CD14-positive monocyte (primary cell): ENCODE measurements around the gene COG2. TPM values are rescaled to one million over a fixed set of nuclear protein-coding genes. Genes with fewer than 3 reads are reported as not detected.

Source experiments
- DNase-seq, 3 donors: peaks; one replicate each; pipeline ENCODE4 v3.0.0-alpha.2; 2011 to 2022
- H2AFZ ChIP-seq: 2 replicates; pipeline ENCODE4 v1.6.0; 2012; ENCODE audit warnings: mild to moderate bottlenecking, low read depth, low read length, inconsistent platforms; ENCODE audit not compliant: insufficient read depth, poor library complexity, severe bottlenecking
- H3K27ac ChIP-seq, 2 donors: 1 replicate in 1 of 2; 2 replicates in 1 of 2; pipeline ENCODE4 v1.5.1; 2012 to 2013; ENCODE audit warnings: low read length in 2 of 2, control low read depth in 1 of 2, inconsistent platforms in 1 of 2, low read depth in 1 of 2, mild to moderate bottlenecking in 1 of 2
- H3K27me3 ChIP-seq, 2 donors: one replicate each; pipeline versions ENCODE4 v1.6.0 to v1.6.1; 2011 to 2013; ENCODE audit warnings: low read length in 2 of 2; ENCODE audit not compliant: control insufficient read depth in 2 of 2, insufficient read depth in 2 of 2
- H3K36me3 ChIP-seq, 2 donors: replicated peaks in 1 of 2; 1 replicate in 1 of 2; 2 replicates in 1 of 2; pipeline versions ENCODE4 v1.5.1 to v1.6.1; 2012 to 2013; ENCODE audit warnings: low read length in 2 of 2, control low read depth in 1 of 2, inconsistent platforms in 1 of 2, mild to moderate bottlenecking in 1 of 2; ENCODE audit not compliant: insufficient read depth in 2 of 2, control insufficient read depth in 1 of 2
- H3K4me1 ChIP-seq, 2 donors: 1 replicate in 1 of 2; 2 replicates in 1 of 2; pipeline versions ENCODE4 v1.5.1 to v1.6.1; 2012 to 2013; ENCODE audit warnings: low read length in 2 of 2, control low read depth in 1 of 2, inconsistent platforms in 1 of 2, mild to moderate bottlenecking in 1 of 2, moderate library complexity in 1 of 2; ENCODE audit not compliant: insufficient read depth in 2 of 2, control insufficient read depth in 1 of 2
- H3K4me2 ChIP-seq: replicated peaks from 2 replicates; pipeline ENCODE3; 2012; ENCODE audit warnings: low read length, moderate library complexity, mild to moderate bottlenecking; ENCODE audit not compliant: poor library complexity, severe bottlenecking; ENCODE audit errors: extremely low read depth
- H3K4me3 ChIP-seq, 3 experiments: fragments of 200-600 bp in 1 of 3; sonication (generic) in 1 of 3; replicated peaks in 1 of 3; 1 replicate in 2 of 3; 2 replicates in 1 of 3; pipeline ENCODE4 v1.5.1; 2011 to 2013; ENCODE audit warnings: low read length in 3 of 3, mild to moderate bottlenecking in 3 of 3, control low read depth in 2 of 3, low read depth in 2 of 3, inconsistent platforms in 1 of 3, moderate library complexity in 1 of 3
- H3K79me2 ChIP-seq: 2 replicates; pipeline ENCODE4 v1.6.0; 2012; ENCODE audit warnings: mild to moderate bottlenecking, control low read depth, inconsistent platforms, low read length, moderate library complexity; ENCODE audit not compliant: insufficient read depth
- H3K9ac ChIP-seq: 2 replicates; pipeline ENCODE4 v1.6.0; 2017; ENCODE audit warnings: low read length, mild to moderate bottlenecking; ENCODE audit not compliant: insufficient read depth, poor library complexity, severe bottlenecking
- H3K9me3 ChIP-seq, 2 donors: replicated peaks in 1 of 2; 1 replicate in 1 of 2; 2 replicates in 1 of 2; pipeline versions ENCODE4 v1.5.1 to v1.6.1; 2012 to 2013; ENCODE audit warnings: low read length in 2 of 2, control low read depth in 1 of 2; ENCODE audit not compliant: control insufficient read depth in 1 of 2, insufficient read depth in 1 of 2
- H4K20me1 ChIP-seq: 2 replicates; pipeline ENCODE4 v1.6.0; 2012; ENCODE audit warnings: mild to moderate bottlenecking, low read length, control low read depth, moderate library complexity; ENCODE audit not compliant: insufficient read depth
- H3K27ac Mint-ChIP-seq, 7 donors: one replicate each; pipeline ENCODE4 v1.8.0; 2020; ENCODE audit warnings: mild to moderate bottlenecking in 7 of 7, mixed read lengths in 7 of 7, moderate library complexity in 6 of 7, inconsistent platforms in 2 of 7
- H3K27me3 Mint-ChIP-seq, 3 donors: one replicate each; pipeline ENCODE4 v1.8.0; 2021 to 2022; ENCODE audit warnings: low read depth in 3 of 3, mild to moderate bottlenecking in 3 of 3, mixed read lengths in 3 of 3, moderate library complexity in 3 of 3, inconsistent platforms in 1 of 3
- H3K36me3 Mint-ChIP-seq, 2 donors: one replicate each; pipeline ENCODE4 v1.8.0; 2020; ENCODE audit warnings: mixed read lengths in 2 of 2, inconsistent platforms in 1 of 2, mild to moderate bottlenecking in 1 of 2
- H3K4me1 Mint-ChIP-seq: one replicate; pipeline ENCODE4 v1.8.0; 2020; ENCODE audit warnings: mild to moderate bottlenecking, mixed read lengths
- H3K4me3 Mint-ChIP-seq, 2 donors: one replicate each; pipeline ENCODE4 v1.8.0; 2020; ENCODE audit warnings: mild to moderate bottlenecking in 2 of 2, mixed read lengths in 2 of 2, moderate library complexity in 1 of 2
- H3K9me3 Mint-ChIP-seq, 7 donors: one replicate each; pipeline ENCODE4 v1.8.0; 2020 to 2022; ENCODE audit warnings: mixed read lengths in 7 of 7, mild to moderate bottlenecking in 6 of 7, moderate library complexity in 6 of 7, inconsistent platforms in 2 of 7
- CTCF ChIP-seq: fragments of 200-600 bp; IDR thresholded peaks from one replicate; pipeline ENCODE4 v1.8.0; 2022; ENCODE audit warnings: antibody characterized with exemption, mild to moderate bottlenecking
- whole genome bisulfite sequencing: methylation state at CpG from one replicate; pipeline ENCODE4 v1.1.5; 2013; ENCODE audit warnings: missing lambda C conversion rate; ENCODE audit not compliant: insufficient coverage; 5-methylcytosine and 5-hydroxymethylcytosine counted together
- intact Hi-C, 2 donors: fragments of 100-400 bp; cut with micrococcal nuclease; formaldehyde crosslinking; loops; one replicate each; pipeline versions ENCODE4 v1.15.0 to v1.15.1; 2023
- polyA plus RNA-seq, 3 donors: library from polyadenylated mRNA; depleted of rRNA in 1 of 3; unstranded in 2 of 3; stranded (reverse) in 1 of 3; fragments of 300-500 nt in 2 of 3; fragments of >200 nt in 1 of 3; fragmentation: Illumina TruSeq in 2 of 3; gene quantifications; 1 replicate in 2 of 3; 2 replicates in 1 of 3; pipeline ENCODE4 v1.2.3, GENCODE V29; 2012 to 2021

COG2 gene
- polyA plus RNA-seq, 3 donors, result 16.7 to 30.4 (median 24.7) TPM

- Histone ChIP-seq H3K27me3 (no peaks in the 10 kb centered on the region), H3K4me2 (no peak overlapping the region), H3K36me3 (peaks cover 81 to 89% of the 10 kb centered on the region in 2 donors), H3K4me1 (peaks cover 4% of the 10 kb centered on the region in 2 donors), H2AFZ (no peak overlapping the region), H4K20me1 (peaks cover 25% of the 10 kb centered on the region), H3K9ac (no peak overlapping the region), H3K27ac (no peak overlapping the region), H3K9me3 (no peaks in the 10 kb centered on the region), H3K79me2 (peaks cover under 1% of the 10 kb centered on the region), H3K4me3 (no peak overlapping the region)
- H3K27me3 Mint-ChIP-seq, result no peaks in the 10 kb centered on the region
- 44% methylated on average over 2 of the region's 4 CpGs for WGBS
- TF ChIP-seq CTCF, result no peak
- peaks cover 5% of the 10 kb centered on the region for H3K4me1 Mint-ChIP-seq
- peaks cover 67 to 70% of the 10 kb centered on the region in 2 donors for H3K36me3 Mint-ChIP-seq
- no peak overlapping the region for H3K4me3 Mint-ChIP-seq
- peak overlapping the region in 4 of 7 donors; percentile 4 to 82 (median 58) for H3K27ac Mint-ChIP-seq
- no peak for DNase-seq
- intact Hi-C loops, result no loop called here
- no peaks in the 10 kb centered on the region for H3K9me3 Mint-ChIP-seq
Observed at GRCh38 chr1:230661976-230662375, 19.7 kb downstream of the COG2 start.

GRCh38 chr1:230668227-230668626, 25.9 kb downstream of the COG2 start:
- Mint-ChIP-seq H3K36me3 (peaks cover 86 to 88% of the 10 kb centered on the region in 2 donors), H3K27me3 (no peaks in the 10 kb centered on the region), H3K27ac (no peak overlapping the region), H3K4me3 (no peak overlapping the region), H3K4me1 (no peaks in the 10 kb centered on the region), H3K9me3 (no peaks in the 10 kb centered on the region)
- Histone ChIP-seq H2AFZ (no peak overlapping the region), H3K27me3 (no peaks in the 10 kb centered on the region), H3K4me2 (no peak overlapping the region), H4K20me1 (no peaks in the 10 kb centered on the region), H3K4me3 (no peak overlapping the region), H3K36me3 (peaks cover 98% of the 10 kb centered on the region in 2 donors), H3K27ac (no peak overlapping the region), H3K9me3 (no peaks in the 10 kb centered on the region), H3K9ac (no peak overlapping the region), H3K4me1 (no peaks in the 10 kb centered on the region), H3K79me2 (no peaks in the 10 kb centered on the region)
- intact Hi-C loops, result no loop called here
- WGBS, result 97% methylated on average over 3 of the region's 6 CpGs
- TF ChIP-seq CTCF, result no peak
- no peak for DNase-seq
